Gastroesophageal sphincter (tissue), 4 donors: ENCODE results near the gene PTCD3. TPM values are rescaled to one million over a fixed set of nuclear protein-coding genes. Genes with fewer than 3 reads are reported as not detected.

Experiments used
- ATAC-seq: fragments of 150-250 bp; one replicate; pipeline ENCODE4 v1.9.1; 2016; ENCODE audit warnings: mild to moderate bottlenecking, moderate library complexity
- H3K27ac ChIP-seq, 4 donors: fragments of 200-600 bp; sonication (generic) in 3 of 4; 1 replicate in 3 of 4; 2 replicates in 1 of 4; pipeline ENCODE4 v1.5.1; 2016 to 2019
- H3K27me3 ChIP-seq: fragments of 200-600 bp; sonication (generic); one replicate; pipeline ENCODE4 v1.5.1; 2019
- H3K36me3 ChIP-seq, 2 donors: fragments of 200-600 bp; sonication (generic); one replicate each; pipeline ENCODE4 v1.5.1; 2019; ENCODE audit warnings: control low read depth in 1 of 2
- H3K4me1 ChIP-seq, 3 donors: fragments of 200-600 bp; sonication (generic); 1 replicate in 2 of 3; 2 replicates in 1 of 3; pipeline ENCODE4 v1.5.1; 2016 to 2019; ENCODE audit warnings: control low read depth in 2 of 3
- H3K4me3 ChIP-seq, 2 donors: fragments of 200-600 bp; sonication (generic); one replicate each; pipeline ENCODE4 v1.5.1; 2019; ENCODE audit warnings: mild to moderate bottlenecking in 1 of 2, moderate library complexity in 1 of 2
- H3K9me3 ChIP-seq, 3 donors: fragments of 200-600 bp; sonication (generic); one replicate each; pipeline ENCODE4 v1.5.1; 2017 to 2019; ENCODE audit warnings: control low read depth in 2 of 3
- CTCF ChIP-seq, 4 experiments: fragments of 200-600 bp in 2 of 4; fragments of 450-650 bp in 2 of 4; sonication (generic) in 1 of 4; IDR thresholded peaks; one replicate each; pipeline ENCODE4 v1.5.1; 2017 to 2019; ENCODE audit warnings: antibody characterized with exemption in 4 of 4, mild to moderate bottlenecking in 2 of 4, moderate library complexity in 2 of 4
- EP300 ChIP-seq: sonication (generic); formaldehyde crosslinking; IDR thresholded peaks from one replicate; pipeline ENCODE4 v1.6.1; 2017; ENCODE audit warnings: antibody characterized with exemption, mild to moderate bottlenecking
- POLR2A ChIP-seq, 2 donors: fragments of 450-650 bp; IDR thresholded peaks; one replicate each; pipeline ENCODE4 v1.6.1; 2017; ENCODE audit warnings: antibody characterized with exemption in 2 of 2, mild to moderate bottlenecking in 2 of 2, moderate library complexity in 1 of 2
- POLR2AphosphoS5 ChIP-seq: sonication (generic); formaldehyde crosslinking; IDR thresholded peaks from one replicate; pipeline ENCODE4 v1.6.1; 2017; ENCODE audit warnings: antibody characterized with exemption
- WGBS, 2 donors: methylation state at CpG; one replicate each; pipeline ENCODE4 v1.1.5; 2018; ENCODE audit warnings: low coverage in 1 of 2; 5-methylcytosine and 5-hydroxymethylcytosine counted together
- total RNA-seq, 4 donors: library from RNA; depleted of rRNA; stranded (reverse); fragments of >200 nt; gene quantifications; one replicate each; pipeline ENCODE4 v1.1.0, GENCODE V29; 2016

PTCD3 gene
- total RNA-seq, 4 donors from 2014 or later, result 34.7 to 85.1 (median 58.5) TPM

- no peaks in the 10 kb centered on the region for H3K9me3 ChIP-seq
- no peak for TF ChIP-seq CTCF (IDR thresholded peaks at IDR 0.05)
- TF ChIP-seq POLR2AphosphoS5, result no peak
- no peak for TF ChIP-seq POLR2A (IDR thresholded peaks at IDR 0.05)
- TF ChIP-seq EP300, result no peak
- H3K4me3 ChIP-seq, result no peak overlapping the region
- no peaks in the 10 kb centered on the region for H3K27me3 ChIP-seq
- ATAC-seq, result no peak
- peaks cover 3 to 22% (median 5%) of the 10 kb centered on the region in 3 donors for H3K4me1 ChIP-seq
- 100% methylated on average over 1 of the region's 2 CpGs for WGBS, 2 donors
- H3K27ac ChIP-seq, result no peak overlapping the region
- H3K36me3 ChIP-seq, result peaks cover 13 to 99% of the 10 kb centered on the region in 2 donors
Observed at GRCh38 chr2:86118130-86118529, 12.1 kb downstream of the PTCD3 start.

- H3K4me1 ChIP-seq, result no peaks in the 10 kb centered on the region
- ATAC-seq, result no peak
- H3K27ac ChIP-seq, result no peak overlapping the region
- WGBS, 2 donors, result 80 to 82% methylated on average over 5 of the region's 5 CpGs
- H3K9me3 ChIP-seq, result no peaks in the 10 kb centered on the region
- TF ChIP-seq EP300 (no peak), POLR2AphosphoS5 (no peak), POLR2A (IDR thresholded peaks at IDR 0.05) (no peak), CTCF (IDR thresholded peaks at IDR 0.05) (no peak)
- H3K36me3 ChIP-seq, result peaks cover 20 to 100% of the 10 kb centered on the region in 2 donors
- H3K4me3 ChIP-seq, result no peak overlapping the region
- no peaks in the 10 kb centered on the region for H3K27me3 ChIP-seq
Observed at GRCh38 chr2:86123328-86123925, 17.4 kb downstream of the PTCD3 start.

- WGBS, 2 donors, result 67 to 71% methylated on average over 5 of the region's 5 CpGs
- no peak overlapping the region for H3K4me3 ChIP-seq
- H3K4me1 ChIP-seq, result no peaks in the 10 kb centered on the region
- H3K27ac ChIP-seq, result no peak overlapping the region
- TF ChIP-seq POLR2A (IDR thresholded peaks at IDR 0.05), result no peak
- no peak for ATAC-seq
- H3K36me3 ChIP-seq, result peaks cover 15 to 100% of the 10 kb centered on the region in 2 donors
- H3K27me3 ChIP-seq, result no peaks in the 10 kb centered on the region
- no peaks in the 10 kb centered on the region for H3K9me3 ChIP-seq
Observed at GRCh38 chr2:86124683-86125082, 18.6 kb downstream of the PTCD3 start.

- ATAC-seq, result no peak
- Histone ChIP-seq H3K4me3 (no peak overlapping the region), H3K27ac (no peak overlapping the region), H3K27me3 (no peaks in the 10 kb centered on the region), H3K36me3 (peaks cover 22 to 100% of the 10 kb centered on the region in 2 donors), H3K9me3 (no peaks in the 10 kb centered on the region), H3K4me1 (no peaks in the 10 kb centered on the region)
- no peak for TF ChIP-seq POLR2AphosphoS5
- no peak for TF ChIP-seq POLR2A (IDR thresholded peaks at IDR 0.05)
- no peak for TF ChIP-seq CTCF (IDR thresholded peaks at IDR 0.05)
- TF ChIP-seq EP300, result no peak
- 88 to 90% methylated on average over 4 of the region's 4 CpGs for WGBS, 2 donors
Observed at GRCh38 chr2:86134709-86135108, 28.7 kb downstream of the PTCD3 start.

- TF ChIP-seq POLR2A (IDR thresholded peaks at IDR 0.05), result no peak
- no peak for TF ChIP-seq EP300
- no peak for TF ChIP-seq POLR2AphosphoS5
- no peak for TF ChIP-seq CTCF (IDR thresholded peaks at IDR 0.05)
Observed at GRCh38 chr2:86135653-86136052, 29.6 kb downstream of the PTCD3 start.

More at GRCh38 chr2:86135653-86136052, 29.6 kb downstream of the PTCD3 start:
- Histone ChIP-seq H3K36me3 (peaks cover 22 to 100% of the 10 kb centered on the region in 2 donors), H3K9me3 (no peaks in the 10 kb centered on the region), H3K27me3 (no peaks in the 10 kb centered on the region), H3K4me1 (no peaks in the 10 kb centered on the region), H3K4me3 (no peak overlapping the region), H3K27ac (no peak overlapping the region)
- ATAC-seq, result no peak
- 71 to 80% methylated on average over 4 to 5 of the region's 5 CpGs for WGBS, 2 donors
